ENCODE data around the gene FXYD2.

The FXYD2 gene

GRCh38 chr11:117834838-117835443, 10.4 kb upstream of the FXYD2 start:
- Histone ChIP-seq H3K4me1 (ENCODE audit: insufficient read depth, low read length) (peaks cover 16% of the 10 kb centered on the region; the same call in 1 of the 2 replicates), H3K9me3 (ENCODE audit: control insufficient read depth, insufficient read depth, low read length) (no peaks in the 10 kb centered on the region), H3K36me3 (ENCODE audit: insufficient read depth, low read length) (no peaks in the 10 kb centered on the region), H3K9ac (ENCODE audit: low read depth, low read length) (no peak overlapping the region)

GRCh38 chr11:117834068-117834810, 9.7 kb upstream of the FXYD2 start:
- Histone ChIP-seq H3K9me3 (ENCODE audit: control insufficient read depth, insufficient read depth, low read length) (no peaks in the 10 kb centered on the region), H3K36me3 (ENCODE audit: insufficient read depth, low read length) (no peaks in the 10 kb centered on the region), H3K4me1 (ENCODE audit: insufficient read depth, low read length) (peaks cover 16% of the 10 kb centered on the region; the same call in 1 of the 2 replicates), H3K9ac (ENCODE audit: low read depth, low read length) (no peak overlapping the region)

- H3K9ac ChIP-seq (ENCODE audit: low read depth, low read length), result no peak overlapping the region
- H3K4me1 ChIP-seq (ENCODE audit: insufficient read depth, low read length), result peaks cover 22% of the 10 kb centered on the region; the same call in 1 of the 2 replicates
- no peaks in the 10 kb centered on the region for H3K9me3 ChIP-seq (ENCODE audit: control insufficient read depth, insufficient read depth, low read length)
- no peaks in the 10 kb centered on the region for H3K36me3 ChIP-seq (ENCODE audit: insufficient read depth, low read length)
These were observed 8.9 kb upstream of the FXYD2 start for GRCh38 chr11:117833401-117833891.

GRCh38 chr11:117832511-117832910, 8.0 kb upstream of the FXYD2 start:
- Histone ChIP-seq H3K9ac (ENCODE audit: low read depth, low read length) (no peak overlapping the region), H3K36me3 (ENCODE audit: insufficient read depth, low read length) (no peaks in the 10 kb centered on the region), H3K4me1 (ENCODE audit: insufficient read depth, low read length) (peaks cover 22% of the 10 kb centered on the region; the same call in 1 of the 2 replicates), H3K9me3 (ENCODE audit: control insufficient read depth, insufficient read depth, low read length) (no peaks in the 10 kb centered on the region)

GRCh38 chr11:117831661-117832415, 7.3 kb upstream of the FXYD2 start:
- H3K4me1 ChIP-seq (ENCODE audit: insufficient read depth, low read length), result peaks cover 19% of the 10 kb centered on the region; the same call in 1 of the 2 replicates
- no peak overlapping the region for H3K9ac ChIP-seq (ENCODE audit: low read depth, low read length)
- H3K9me3 ChIP-seq (ENCODE audit: control insufficient read depth, insufficient read depth, low read length), result no peaks in the 10 kb centered on the region
- no peaks in the 10 kb centered on the region for H3K36me3 ChIP-seq (ENCODE audit: insufficient read depth, low read length)

- Histone ChIP-seq H3K4me1 (ENCODE audit: insufficient read depth, low read length) (peaks cover 19% of the 10 kb centered on the region; the same call in 1 of the 2 replicates), H3K9me3 (ENCODE audit: control insufficient read depth, insufficient read depth, low read length) (no peaks in the 10 kb centered on the region), H3K9ac (ENCODE audit: low read depth, low read length) (no peak overlapping the region), H3K36me3 (ENCODE audit: insufficient read depth, low read length) (no peaks in the 10 kb centered on the region)
These were observed 6.3 kb upstream of the FXYD2 start for GRCh38 chr11:117830674-117831351.

- Histone ChIP-seq H3K9me3 (ENCODE audit: control insufficient read depth, insufficient read depth, low read length) (no peaks in the 10 kb centered on the region), H3K4me1 (ENCODE audit: insufficient read depth, low read length) (peaks cover 19% of the 10 kb centered on the region; the same call in 1 of the 2 replicates), H3K9ac (ENCODE audit: low read depth, low read length) (no peak overlapping the region), H3K36me3 (ENCODE audit: insufficient read depth, low read length) (no peaks in the 10 kb centered on the region)
These were observed 5.5 kb upstream of the FXYD2 start for GRCh38 chr11:117830072-117830471.

- H3K36me3 ChIP-seq (ENCODE audit: insufficient read depth, low read length), result no peaks in the 10 kb centered on the region
- peaks cover 21% of the 10 kb centered on the region; the same call in 1 of the 2 replicates for H3K4me1 ChIP-seq (ENCODE audit: insufficient read depth, low read length)
- no peak overlapping the region for H3K9ac ChIP-seq (ENCODE audit: low read depth, low read length)
- no peaks in the 10 kb centered on the region for H3K9me3 ChIP-seq (ENCODE audit: control insufficient read depth, insufficient read depth, low read length)
These were observed 4.8 kb upstream of the FXYD2 start for GRCh38 chr11:117829369-117829725.

GRCh38 chr11:117828611-117829368, 4.2 kb upstream of the FXYD2 start:
- Histone ChIP-seq H3K9me3 (ENCODE audit: control insufficient read depth, insufficient read depth, low read length) (no peaks in the 10 kb centered on the region), H3K9ac (ENCODE audit: low read depth, low read length) (no peak overlapping the region), H3K4me1 (ENCODE audit: insufficient read depth, low read length) (peaks cover 27% of the 10 kb centered on the region; the same call in 1 of the 2 replicates), H3K36me3 (ENCODE audit: insufficient read depth, low read length) (no peaks in the 10 kb centered on the region)

GRCh38 chr11:117827521-117828511, 3.3 kb upstream of the FXYD2 start:
- Histone ChIP-seq H3K9ac (ENCODE audit: low read depth, low read length) (no peak overlapping the region), H3K9me3 (ENCODE audit: control insufficient read depth, insufficient read depth, low read length) (no peaks in the 10 kb centered on the region), H3K4me1 (ENCODE audit: insufficient read depth, low read length) (peaks cover 36% of the 10 kb centered on the region; the same call in 1 of the 2 replicates), H3K36me3 (ENCODE audit: insufficient read depth, low read length) (no peaks in the 10 kb centered on the region)

- Histone ChIP-seq H3K36me3 (ENCODE audit: insufficient read depth, low read length) (no peaks in the 10 kb centered on the region), H3K9ac (ENCODE audit: low read depth, low read length) (no peak overlapping the region), H3K4me1 (ENCODE audit: insufficient read depth, low read length) (peaks cover 36% of the 10 kb centered on the region; the same call in 1 of the 2 replicates), H3K9me3 (ENCODE audit: control insufficient read depth, insufficient read depth, low read length) (no peaks in the 10 kb centered on the region)
These were observed 2.3 kb upstream of the FXYD2 start for GRCh38 chr11:117826832-117827231.

- H3K9me3 ChIP-seq (ENCODE audit: control insufficient read depth, insufficient read depth, low read length), result no peaks in the 10 kb centered on the region
- H3K9ac ChIP-seq (ENCODE audit: low read depth, low read length), result no peak overlapping the region
- H3K36me3 ChIP-seq (ENCODE audit: insufficient read depth, low read length), result no peaks in the 10 kb centered on the region
- H3K4me1 ChIP-seq (ENCODE audit: insufficient read depth, low read length), result peaks cover 33% of the 10 kb centered on the region; the same call in 1 of the 2 replicates
These were observed 1.6 kb upstream of the FXYD2 start for GRCh38 chr11:117826190-117826570.
